ENCODE measurements around the gene OTOS. TPM values are rescaled to one million over a fixed set of nuclear protein-coding genes. Genes with fewer than 3 reads are reported as not detected.

Gene OTOS
- total RNA-seq, 1 donor from 2014 or later: 0.41 TPM

Other genes starting within 250 kb of the OTOS start
- 84.8 TPM for gene NDUFA10, start 115.3 kb downstream of the OTOS start, total RNA-seq
- gene OR6B2, start 110.2 kb downstream of the OTOS start, total RNA-seq: not detected
- gene OR6B3, start 87.1 kb downstream of the OTOS start, total RNA-seq: not detected
- 95.0 TPM for gene COPS9, start 4.4 kb downstream of the OTOS start, total RNA-seq

Data from frontal cortex (tissue), 1 donor.